ENCODE data around the gene VSTM4. TPM values are rescaled to one million over a fixed set of nuclear protein-coding genes. Genes with fewer than 3 reads are reported as not detected.

VSTM4 gene
- total RNA-seq, 4 donors from 2014 or later, result 1.8 to 4.0 (median 2.6) TPM

GRCh38 chr10:49158915-49159314 lies 43.6 kb upstream of the VSTM4 start:
- in situ Hi-C loops (cut with MboI; ENCODE audit: low sequenced_read_pairs in 4 of 4), result loop anchor here in 2 of 4 donors (10.0 to 25.0 kb wide), 2 partner anchors 184 to 497 kb away; no protein-coding TSS in a partner anchor

GRCh38 chr10:49158404-49158803 lies 43.1 kb upstream of the VSTM4 start:
- no peaks in the 10 kb centered on the region for H3K27me3 ChIP-seq
- no peaks in the 10 kb centered on the region for H3K4me1 ChIP-seq
- H3K9me3 ChIP-seq, result no peaks in the 10 kb centered on the region
- ATAC-seq (no peak), DNase-seq (no peak)
- H3K36me3 ChIP-seq, result no peaks in the 10 kb centered on the region
- H3K27ac ChIP-seq, result no peak overlapping the region
- no peak overlapping the region for H3K4me3 ChIP-seq
- TF ChIP-seq CTCF (IDR thresholded peaks at IDR 0.05 in 4 of 5, conservative IDR thresholded peaks at IDR 0.05 in 1 of 5), result no peak
- no peak for TF ChIP-seq POLR2A (IDR thresholded peaks at IDR 0.05)
- intact Hi-C loops (cut with DNase I; ENCODE audit: low total_unique reads), result no loop called here
- in situ Hi-C loops (cut with MboI; ENCODE audit: low sequenced_read_pairs in 4 of 4), result loop anchor here in 2 of 4 donors (10.0 to 25.0 kb wide), 2 partner anchors 184 to 496 kb away; no protein-coding TSS in a partner anchor

More at GRCh38 chr10:49158915-49159314, 43.6 kb upstream of the VSTM4 start:
- TF ChIP-seq CTCF (IDR thresholded peaks at IDR 0.05 in 4 of 5, conservative IDR thresholded peaks at IDR 0.05 in 1 of 5) (no peak), POLR2A (IDR thresholded peaks at IDR 0.05) (no peak)
- ATAC-seq (no peak), DNase-seq (no peak)
- H3K4me3 ChIP-seq, result no peak overlapping the region
- no peaks in the 10 kb centered on the region for H3K9me3 ChIP-seq
- no peaks in the 10 kb centered on the region for H3K36me3 ChIP-seq
- H3K27ac ChIP-seq, result no peak overlapping the region
- H3K27me3 ChIP-seq, result no peaks in the 10 kb centered on the region
- no peaks in the 10 kb centered on the region for H3K4me1 ChIP-seq
- intact Hi-C loops (cut with DNase I; ENCODE audit: low total_unique reads), result no loop called here

- in situ Hi-C loops (cut with MboI; ENCODE audit: low sequenced_read_pairs in 4 of 4), result loop anchor here in 2 of 4 donors (10.0 to 25.0 kb wide), 2 partner anchors 182 to 495 kb away; no protein-coding TSS in a partner anchor
- Histone ChIP-seq H3K9me3 (no peaks in the 10 kb centered on the region), H3K4me1 (no peaks in the 10 kb centered on the region), H3K4me3 (no peak overlapping the region), H3K27ac (no peak overlapping the region), H3K27me3 (no peaks in the 10 kb centered on the region), H3K36me3 (no peaks in the 10 kb centered on the region)
- intact Hi-C loops (cut with DNase I; ENCODE audit: low total_unique reads), result no loop called here
- TF ChIP-seq POLR2A (IDR thresholded peaks at IDR 0.05) (no peak), CTCF (IDR thresholded peaks at IDR 0.05 in 4 of 5, conservative IDR thresholded peaks at IDR 0.05 in 1 of 5) (no peak)
- ATAC-seq (no peak), DNase-seq (no peak)
Observed at GRCh38 chr10:49157229-49157628, 41.9 kb upstream of the VSTM4 start.

- Histone ChIP-seq H3K9me3 (no peaks in the 10 kb centered on the region), H3K27me3 (no peaks in the 10 kb centered on the region), H3K4me1 (no peaks in the 10 kb centered on the region), H3K4me3 (no peak overlapping the region), H3K36me3 (no peaks in the 10 kb centered on the region), H3K27ac (no peak overlapping the region)
- in situ Hi-C loops (cut with MboI; ENCODE audit: low sequenced_read_pairs in 4 of 4) (loop anchor here in 2 of 4 donors (10.0 to 25.0 kb wide), 2 partner anchors 180 to 492 kb away; no protein-coding TSS in a partner anchor), intact Hi-C loops (cut with DNase I; ENCODE audit: low total_unique reads) (no loop called here)
- DNase-seq, result no peak
- TF ChIP-seq POLR2A (IDR thresholded peaks at IDR 0.05) (no peak), CTCF (IDR thresholded peaks at IDR 0.05 in 4 of 5, conservative IDR thresholded peaks at IDR 0.05 in 1 of 5) (no peak)
- no peak for ATAC-seq
Observed at GRCh38 chr10:49154641-49155040, 39.3 kb upstream of the VSTM4 start.

GRCh38 chr10:49153971-49154370 lies 38.6 kb upstream of the VSTM4 start:
- Histone ChIP-seq H3K4me3 (no peak overlapping the region), H3K27me3 (no peaks in the 10 kb centered on the region), H3K4me1 (no peaks in the 10 kb centered on the region), H3K36me3 (no peaks in the 10 kb centered on the region), H3K9me3 (no peaks in the 10 kb centered on the region), H3K27ac (no peak overlapping the region)
- DNase-seq, result no peak
- no peak for TF ChIP-seq POLR2A (IDR thresholded peaks at IDR 0.05)
- TF ChIP-seq CTCF (IDR thresholded peaks at IDR 0.05 in 4 of 5, conservative IDR thresholded peaks at IDR 0.05 in 1 of 5), result no peak
- ATAC-seq, result no peak
- intact Hi-C loops (cut with DNase I; ENCODE audit: low total_unique reads), result no loop called here
- in situ Hi-C loops (cut with MboI; ENCODE audit: low sequenced_read_pairs in 4 of 4), result loop anchor here in 2 of 4 donors (10.0 to 25.0 kb wide), 2 partner anchors 179 to 492 kb away; no protein-coding TSS in a partner anchor
